ENCODE measurements around the gene RAVER1. TPM values are rescaled to one million over a fixed set of nuclear protein-coding genes. Genes with fewer than 3 reads are reported as not detected.

The RAVER1 gene
- total RNA-seq, 1 donor from 2014 or later, result 78.2 TPM

DNA sequence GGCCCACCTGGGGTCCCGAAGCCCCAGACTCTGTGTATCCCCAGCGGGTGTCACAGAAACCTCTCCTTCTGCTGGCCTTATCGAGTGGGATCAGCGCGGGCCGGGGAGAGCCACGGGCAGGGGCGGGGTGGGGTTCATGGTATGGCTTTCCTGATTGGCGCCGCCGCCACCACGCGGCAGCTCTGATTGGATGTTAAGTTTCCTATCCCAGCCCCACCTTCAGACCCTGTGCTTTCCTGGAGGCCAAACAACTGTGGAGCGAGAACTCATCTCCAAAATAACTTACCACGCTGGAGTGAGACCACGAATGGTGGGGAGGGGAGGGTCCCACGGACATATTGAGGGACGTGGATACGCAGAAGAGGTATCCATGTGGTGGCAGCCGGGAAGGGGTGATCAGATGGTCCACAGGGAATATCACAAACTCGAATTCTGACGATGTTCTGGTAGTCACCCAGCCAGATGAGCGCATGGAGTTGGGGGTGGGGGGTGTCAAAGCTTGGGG, 44.6 kb downstream of the RAVER1 start:
- Mint-ChIP-seq H3K9me3 (no peaks in the 10 kb centered on the region), H3K36me3 (ENCODE audit: low read depth) (no peaks in the 10 kb centered on the region), H3K27ac (ENCODE audit: unreplicated experiment) (no peak overlapping the region), H3K27me3 (ENCODE audit: low read depth) (peaks cover 98% of the 10 kb centered on the region), H3K4me1 (peaks cover 22% of the 10 kb centered on the region), H3K4me3 (peak overlapping the region; percentile 81)
- no peak for TF ChIP-seq CTCF (conservative IDR thresholded peaks at IDR 0.05)
- DNase-seq (ENCODE audit: low read depth, low spot score), result peak; percentile 56

- Mint-ChIP-seq H3K4me3 (peak within 1 kb of the TSS; percentile 18), H3K27ac (ENCODE audit: unreplicated experiment) (no peak within 1 kb of the TSS), H3K4me1 (peaks cover 15% of the 10 kb centered on the region), H3K36me3 (ENCODE audit: low read depth) (no peaks in the 10 kb centered on the region), H3K9me3 (no peaks in the 10 kb centered on the region), H3K27me3 (ENCODE audit: low read depth) (peaks cover 88% of the 10 kb centered on the region)
- no peak for DNase-seq (ENCODE audit: low read depth, low spot score)
- no peak for TF ChIP-seq CTCF (conservative IDR thresholded peaks at IDR 0.05)
These were observed 46.3 kb downstream of the RAVER1 start, which contains the start of gene ICAM4 for GRCh38 chr19:10286803-10287737. Gene ICAM4, plus strand, starts transcription at chr19:10286955. Its CDS starts 58 bp downstream, at chr19:10287013.

DNA sequence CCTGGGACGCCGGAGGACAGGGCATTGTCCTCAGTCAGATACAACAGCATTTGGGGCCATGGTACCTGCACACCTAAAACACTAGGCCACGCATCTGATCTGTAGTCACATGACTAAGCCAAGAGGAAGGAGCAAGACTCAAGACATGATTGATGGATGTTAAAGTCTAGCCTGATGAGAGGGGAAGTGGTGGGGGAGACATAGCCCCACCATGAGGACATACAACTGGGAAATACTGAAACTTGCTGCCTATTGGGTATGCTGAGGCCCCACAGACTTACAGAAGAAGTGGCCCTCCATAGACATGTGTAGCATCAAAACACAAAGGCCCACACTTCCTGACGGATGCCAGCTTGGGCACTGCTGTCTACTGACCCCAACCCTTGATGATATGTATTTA, 47.9 kb downstream of the RAVER1 start:
- Mint-ChIP-seq H3K36me3 (ENCODE audit: low read depth) (no peaks in the 10 kb centered on the region), H3K27me3 (ENCODE audit: low read depth) (peaks cover 72% of the 10 kb centered on the region), H3K4me1 (peaks cover 8% of the 10 kb centered on the region), H3K27ac (ENCODE audit: unreplicated experiment) (no peak overlapping the region), H3K4me3 (no peak overlapping the region), H3K9me3 (no peaks in the 10 kb centered on the region)
- no peak for TF ChIP-seq CTCF (conservative IDR thresholded peaks at IDR 0.05)
- no peak for DNase-seq (ENCODE audit: low read depth, low spot score)

- Mint-ChIP-seq H3K36me3 (ENCODE audit: low read depth) (no peaks in the 10 kb centered on the region), H3K4me3 (no peak overlapping the region), H3K27me3 (ENCODE audit: low read depth) (peaks cover 70% of the 10 kb centered on the region), H3K4me1 (peaks cover 6% of the 10 kb centered on the region), H3K9me3 (no peaks in the 10 kb centered on the region), H3K27ac (ENCODE audit: unreplicated experiment) (no peak overlapping the region)
- DNase-seq (ENCODE audit: low read depth, low spot score), result no peak
- TF ChIP-seq CTCF (conservative IDR thresholded peaks at IDR 0.05), result no peak
These were observed 48.4 kb downstream of the RAVER1 start for GRCh38 chr19:10284960-10285278.

GRCh38 chr19:10284065-10284959, 49.0 kb downstream of the RAVER1 start:
- Mint-ChIP-seq H3K36me3 (ENCODE audit: low read depth) (no peaks in the 10 kb centered on the region), H3K9me3 (no peaks in the 10 kb centered on the region), H3K4me3 (no peak overlapping the region), H3K27me3 (ENCODE audit: low read depth) (peaks cover 68% of the 10 kb centered on the region), H3K27ac (ENCODE audit: unreplicated experiment) (no peak overlapping the region), H3K4me1 (peaks cover 6% of the 10 kb centered on the region)
- DNase-seq (ENCODE audit: low read depth, low spot score), result no peak
- no peak for TF ChIP-seq CTCF (conservative IDR thresholded peaks at IDR 0.05)
